HL-60/S4 treated with retinoic acid at 250 ng/mL for 4 days and 3 days (cell line): ENCODE measurements around the gene GOLGA5.

Experiments used
- in situ Hi-C: fragments of 300-500 bp; cut with MboI; formaldehyde crosslinking; loops from 2 replicates; pipeline ENCODE4 v1.7.0; 2022; ENCODE audit warnings: low sequenced_read_pairs

GOLGA5 gene

GRCh38 chr14:92874962-92875661, 81.0 kb downstream of the GOLGA5 start:
- in situ Hi-C loops: no loop called here

GRCh38 chr14:92877757-92878431, 83.8 kb downstream of the GOLGA5 start:
- in situ Hi-C loops: no loop called here

GRCh38 chr14:92880351-92880750, 86.2 kb downstream of the GOLGA5 start:
- in situ Hi-C loops: no loop called here

DNA sequence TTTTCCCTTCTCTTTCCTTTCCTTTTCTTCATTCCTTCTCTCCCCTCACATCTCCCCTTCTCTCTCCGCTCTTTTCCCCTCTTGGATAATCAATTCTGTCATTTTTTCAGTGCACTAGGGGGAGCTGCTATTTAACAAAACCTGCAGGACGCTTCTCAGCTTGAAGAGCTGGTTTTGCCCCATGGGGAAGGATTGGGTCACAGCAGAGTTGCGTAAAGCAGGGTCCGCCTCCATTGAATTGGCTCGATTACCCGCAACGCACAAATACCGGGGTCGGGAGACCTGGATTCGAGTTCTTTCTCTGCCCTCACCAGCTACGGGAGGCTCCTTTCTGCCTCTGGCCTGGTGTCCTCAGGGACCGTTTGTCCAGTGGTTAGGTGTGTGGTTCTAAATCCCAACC, 86.7 kb downstream of the GOLGA5 start:
- in situ Hi-C loops: no loop called here

GRCh38 chr14:92883066-92883465, 89.0 kb downstream of the GOLGA5 start:
- in situ Hi-C loops: no loop called here

- in situ Hi-C loops: no loop called here
Measured at GRCh38 chr14:92884410-92884809, 90.3 kb downstream of the GOLGA5 start.

- in situ Hi-C loops: no loop called here
Measured at GRCh38 chr14:92885279-92886061, 91.4 kb downstream of the GOLGA5 start.

DNA sequence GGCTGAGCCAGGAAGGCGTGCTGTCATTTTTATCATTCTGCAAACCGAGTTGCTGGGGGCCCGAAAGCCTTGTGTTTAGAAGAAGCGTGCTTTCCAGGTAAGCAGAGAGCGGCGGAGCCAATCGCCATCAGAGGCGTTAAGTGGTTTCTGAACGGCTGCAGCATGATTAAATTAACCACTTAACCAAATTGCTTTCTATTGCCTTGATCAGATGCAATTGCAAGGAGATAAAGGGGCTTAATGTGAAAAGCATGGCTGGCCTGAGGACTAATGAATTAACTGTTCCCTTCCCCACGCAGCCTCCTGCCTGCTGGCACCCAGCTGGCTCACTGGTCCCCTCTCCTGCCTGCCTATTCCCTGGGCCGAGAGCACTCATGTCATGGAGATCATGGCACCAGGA, 92.2 kb downstream of the GOLGA5 start:
- in situ Hi-C loops: no loop called here

DNA sequence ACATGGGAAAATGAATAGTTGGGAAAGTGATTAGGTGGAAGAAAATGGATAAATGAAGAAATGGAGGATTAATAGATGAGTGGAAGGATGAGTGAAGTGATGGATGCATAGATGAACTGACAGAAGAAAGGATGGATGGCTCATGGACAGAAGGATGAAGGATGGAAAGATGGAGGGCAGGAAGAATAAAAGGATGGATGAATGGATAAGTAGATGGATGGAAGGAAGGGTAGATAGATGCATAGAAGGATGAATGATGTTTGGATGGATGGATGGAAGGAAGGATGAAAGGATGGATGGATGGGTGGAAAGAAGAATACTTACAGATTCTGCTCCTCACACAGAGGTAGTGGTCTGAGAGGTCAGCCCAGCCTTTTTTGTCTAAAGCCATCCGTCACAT, 93.1 kb downstream of the GOLGA5 start:
- in situ Hi-C loops: no loop called here

DNA sequence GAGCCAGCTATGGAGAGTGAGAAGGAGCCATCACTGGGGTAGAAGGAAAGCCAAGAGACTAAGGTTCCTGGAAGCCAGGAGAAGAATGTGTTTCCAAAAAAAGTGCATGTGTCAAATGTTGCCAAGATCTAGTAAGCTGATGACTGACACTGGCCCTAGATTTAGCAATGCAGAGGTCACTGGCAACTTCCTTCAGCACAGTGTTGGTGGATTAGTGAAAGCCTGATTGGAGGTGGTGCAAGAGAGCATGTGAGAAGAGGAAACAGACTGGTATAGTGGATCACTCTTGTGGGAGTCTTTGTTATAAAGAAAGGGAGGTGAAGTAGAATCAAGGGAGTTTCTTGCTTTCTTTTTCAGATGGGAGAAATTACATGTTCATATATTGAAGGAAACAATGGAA, 94.8 kb downstream of the GOLGA5 start:
- in situ Hi-C loops: no loop called here
